Sciatic nerve (tissue), 2 donors: Measurements from ENCODE around the gene LAMB4. TPM values are rescaled to one million over a fixed set of nuclear protein-coding genes. Genes with fewer than 3 reads are reported as not detected.

Source experiments
- ATAC-seq: fragments of 200-7000 bp; cut with Tn5 transposase; one replicate; pipeline ENCODE4 v1.9.1; 2020; ENCODE audit warnings: mild to moderate bottlenecking, moderate library complexity
- DNase-seq: peaks from one replicate; pipeline ENCODE4 v3.0.0-alpha.2; 2020; ENCODE audit warnings: low spot score
- intact Hi-C: fragments of 100-400 bp; cut with DNase I; formaldehyde crosslinking; loops from one replicate; pipeline ENCODE4 v1.14.2; 2022
- total RNA-seq: library from RNA; stranded (reverse); fragmentation: NEBNext Ultra II Directional; extraction: Animal tissue kit (Norgen Biotek cat#: 25700); gene quantifications from one replicate; pipeline ENCODE4 v1.2.1, GENCODE V29; 2021
- donor health status: DM: no; HTN: no; CAD: no.
- donor health status: DM: no; HTN: no; CAD: no.

Gene LAMB4
- total RNA-seq, 1 donor from 2014 or later = 0.89 TPM

DNA sequence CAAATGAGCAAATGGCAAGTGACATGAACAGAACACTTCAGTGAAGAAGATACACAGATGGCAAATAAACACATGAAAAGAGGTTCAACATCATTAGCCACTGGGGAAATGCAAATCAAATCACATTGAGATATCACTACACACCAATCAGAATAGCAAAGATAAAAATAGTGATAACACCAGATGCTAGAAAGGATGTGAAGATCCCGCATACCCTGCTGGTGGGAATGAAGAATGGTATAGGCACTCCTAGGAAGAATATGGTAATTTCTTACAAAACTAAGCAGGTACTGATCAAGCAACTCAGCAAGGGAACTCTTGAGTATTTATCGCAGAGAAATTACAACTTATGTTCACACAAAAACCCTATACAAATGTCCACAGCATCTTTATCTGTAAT is 11.2 kb downstream of the LAMB4 start:
- ATAC-seq = no peak
- intact Hi-C loops = no loop called here
- DNase-seq = no peak

- DNase-seq (no peak), ATAC-seq (no peak)
- intact Hi-C loops = no loop called here
These were observed 15.9 kb downstream of the LAMB4 start for GRCh38 chr7:108114117-108114841.

DNA sequence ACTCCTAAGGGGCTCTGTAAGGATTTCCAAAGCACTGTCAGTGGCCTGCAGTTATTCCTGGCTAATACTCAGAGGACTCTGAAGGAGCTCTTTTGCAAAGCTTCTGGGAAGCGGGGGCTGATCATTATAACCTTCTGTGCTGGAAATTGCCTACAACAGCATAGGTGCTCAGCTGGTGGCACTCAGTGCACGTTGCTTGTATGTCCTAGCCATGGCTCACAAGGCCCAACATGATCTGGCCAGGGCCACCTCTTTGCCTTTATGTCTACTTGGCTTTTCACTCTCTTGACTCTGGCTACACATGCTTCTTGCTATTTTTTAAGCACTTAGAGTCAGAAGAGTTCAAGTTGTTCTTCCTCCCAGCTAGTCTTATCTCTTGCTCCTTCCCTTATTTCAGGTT is 17.5 kb downstream of the LAMB4 start:
- intact Hi-C loops = no loop called here
- DNase-seq = no peak
- no peak for ATAC-seq

GRCh38 chr7:108109221-108109908 is 20.8 kb downstream of the LAMB4 start:
- intact Hi-C loops = no loop called here
- ATAC-seq (peak; percentile 31), DNase-seq (no peak)

DNA sequence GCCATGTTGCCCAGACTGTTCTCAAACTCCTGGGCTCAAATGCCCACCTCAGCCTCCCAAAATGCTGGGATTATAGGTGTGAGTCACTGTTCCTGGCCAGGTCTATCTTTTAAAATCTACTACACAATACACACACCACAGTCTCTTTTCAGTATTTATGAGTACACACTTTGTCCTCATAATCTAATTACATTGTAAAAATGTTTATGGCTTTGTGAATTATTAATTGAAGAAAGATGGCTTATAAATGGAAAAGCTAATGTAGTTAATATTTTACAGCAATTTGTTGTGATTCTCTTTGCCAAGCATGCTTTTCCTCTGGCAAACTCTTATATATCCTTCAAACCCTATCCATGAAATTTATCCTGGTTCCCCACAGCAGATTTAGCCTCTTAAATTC is 22.0 kb downstream of the LAMB4 start:
- ATAC-seq (no peak), DNase-seq (no peak)
- intact Hi-C loops = no loop called here

- peak; percentile 92 for ATAC-seq
- intact Hi-C loops = no loop called here
These were observed 25.8 kb downstream of the LAMB4 start for GRCh38 chr7:108104324-108104723.

DNA sequence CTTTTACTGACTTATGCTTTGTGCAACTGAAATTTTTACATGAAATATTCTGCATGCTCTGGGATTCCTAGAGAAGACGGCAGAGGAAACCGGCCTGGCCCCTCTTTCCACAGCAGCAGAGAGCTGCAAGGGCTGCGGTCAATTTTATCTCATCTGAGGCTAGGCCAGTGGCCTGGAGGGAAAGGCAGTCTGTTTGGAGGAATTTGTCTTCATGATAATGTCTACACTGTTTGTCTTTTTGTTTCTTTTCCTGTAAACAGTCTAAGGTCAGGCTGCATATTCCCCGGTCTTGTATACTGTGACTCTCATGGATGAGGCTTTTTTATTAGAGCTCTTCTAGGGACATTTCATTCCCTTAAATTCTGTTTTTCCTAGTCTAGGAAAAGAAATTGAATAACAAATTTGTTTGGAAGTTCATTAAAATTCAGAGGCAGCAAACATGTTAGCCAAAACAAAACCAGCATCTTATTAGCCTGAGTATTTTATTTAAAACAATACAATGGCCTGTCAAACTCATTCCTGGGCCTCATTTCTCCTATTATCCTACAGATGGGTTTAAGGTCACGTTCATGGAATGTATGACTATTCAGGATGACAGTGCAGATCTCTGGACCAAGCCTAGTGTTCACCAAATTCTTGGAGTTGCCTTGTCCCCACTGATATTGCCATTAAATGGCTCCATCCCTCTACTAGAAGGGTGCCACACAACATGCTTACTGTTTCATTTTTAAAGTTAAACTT is 26.4 kb downstream of the LAMB4 start:
- DNase-seq (no peak), ATAC-seq (peak; percentile 4)
- intact Hi-C loops = no loop called here

More at GRCh38 chr7:108104324-108104723, 25.8 kb downstream of the LAMB4 start:
- DNase-seq = no peak

DNA sequence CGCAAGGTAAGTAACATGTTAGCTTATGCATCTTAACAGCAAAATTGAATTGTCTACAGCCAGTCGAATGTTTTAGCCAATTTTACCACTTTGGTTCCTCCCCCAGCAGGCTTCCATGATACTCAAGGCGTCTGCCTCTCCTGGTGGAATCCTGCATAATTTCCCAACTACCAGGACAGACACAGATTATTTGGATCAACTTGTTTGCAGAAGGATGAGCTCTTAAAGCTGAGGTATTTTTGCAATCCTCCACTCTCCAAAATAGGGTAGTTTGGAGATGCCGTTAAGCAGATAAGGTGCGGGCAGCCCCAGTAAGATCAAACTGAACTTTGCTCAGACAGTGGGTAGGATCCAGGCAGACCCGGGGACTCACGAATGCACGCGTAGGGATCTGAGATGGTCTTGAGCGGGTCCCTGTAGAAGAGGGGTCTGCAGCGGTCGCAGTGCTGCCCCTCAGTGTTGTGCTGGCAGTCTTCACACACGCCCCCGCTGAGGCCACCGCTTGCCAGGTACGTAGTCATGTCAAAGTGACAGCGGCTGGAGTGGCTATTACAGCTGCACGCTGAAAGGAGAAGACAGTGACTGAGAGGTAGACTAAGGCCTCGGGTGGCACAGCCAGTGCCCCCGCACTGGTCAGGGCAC is 27.4 kb downstream of the LAMB4 start:
- DNase-seq (no peak), ATAC-seq (no peak)
- intact Hi-C loops = no loop called here

DNA sequence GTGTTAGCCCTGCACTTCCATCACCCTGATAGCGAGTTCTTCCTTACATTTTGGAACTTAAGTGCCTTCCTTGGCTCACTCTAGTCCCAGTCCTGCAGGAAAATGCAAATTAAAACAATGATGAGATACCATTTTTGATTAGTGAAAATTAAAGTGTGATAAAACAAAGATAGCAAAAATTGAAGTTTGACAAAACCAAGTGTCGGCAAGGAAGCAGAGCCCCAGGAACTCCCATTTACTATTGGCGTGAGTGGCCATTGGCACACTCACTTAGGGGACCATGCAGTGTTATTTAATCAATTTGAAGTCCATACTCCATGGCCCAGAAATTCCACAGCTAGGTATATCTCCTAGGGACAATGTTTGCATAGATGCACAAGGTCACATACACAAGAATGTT is 28.4 kb downstream of the LAMB4 start:
- DNase-seq = no peak
- intact Hi-C loops = no loop called here
- ATAC-seq = no peak

DNA sequence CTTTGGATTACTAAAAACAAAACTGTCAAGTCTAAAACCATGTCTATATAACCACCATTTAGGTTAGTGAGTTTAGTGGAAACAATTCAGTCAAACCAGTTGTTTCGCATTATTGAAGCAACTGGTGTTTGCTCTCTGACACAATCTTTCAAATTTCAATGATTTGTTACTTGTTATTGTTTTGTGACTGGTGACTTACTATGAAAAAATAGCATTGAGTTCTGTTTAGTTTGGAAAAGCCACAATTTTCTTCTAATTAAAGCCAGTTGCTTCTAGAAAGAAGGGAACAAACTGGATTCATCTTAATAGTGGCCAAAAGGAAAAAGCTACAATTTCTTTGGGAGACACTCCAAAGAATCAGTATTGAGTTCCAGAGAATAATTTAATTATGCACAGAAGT is 30.4 kb downstream of the LAMB4 start:
- ATAC-seq = peak; percentile 45

GRCh38 chr7:108097703-108098102 is 32.5 kb downstream of the LAMB4 start:
- no peak for DNase-seq
- intact Hi-C loops = no loop called here
- ATAC-seq = no peak

More for the DNA sequence above, 30.4 kb downstream of the LAMB4 start:
- no peak for DNase-seq
- intact Hi-C loops = no loop called here

GRCh38 chr7:108096996-108097395 is 33.2 kb downstream of the LAMB4 start:
- intact Hi-C loops = no loop called here
- DNase-seq (no peak), ATAC-seq (no peak)

- intact Hi-C loops = no loop called here
- ATAC-seq (peak; percentile 73), DNase-seq (no peak)
These were observed 35.0 kb downstream of the LAMB4 start for GRCh38 chr7:108094933-108095710.

GRCh38 chr7:108094346-108094745 is 35.8 kb downstream of the LAMB4 start:
- ATAC-seq (peak; percentile 44), DNase-seq (no peak)
- intact Hi-C loops = no loop called here

DNA sequence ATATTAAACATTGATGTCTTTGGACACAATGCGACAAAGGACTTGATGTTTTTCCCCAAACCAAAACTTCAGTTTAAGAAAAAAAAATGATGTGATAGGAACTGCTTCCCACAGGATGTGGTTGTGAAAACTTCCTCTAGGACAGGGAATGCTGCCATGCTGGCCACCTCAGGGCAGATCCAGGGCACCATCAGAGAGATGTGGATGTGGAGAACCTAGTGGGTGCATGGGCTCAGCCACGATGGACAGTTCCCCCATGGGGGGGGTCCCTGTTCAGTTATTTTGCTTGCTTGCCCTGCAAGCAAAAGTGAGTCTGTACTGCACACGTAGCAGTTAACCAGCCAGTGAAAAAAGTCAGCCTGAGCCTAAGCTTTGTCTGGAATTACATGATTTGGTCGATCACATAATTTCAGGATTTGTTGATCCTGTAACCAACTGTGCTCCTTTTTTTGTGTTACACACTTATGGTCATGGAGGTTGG is 36.3 kb downstream of the LAMB4 start:
- intact Hi-C loops = no loop called here
- ATAC-seq (peak; percentile 65), DNase-seq (no peak)

- intact Hi-C loops = no loop called here
- DNase-seq (no peak), ATAC-seq (no peak)
These were observed 36.8 kb downstream of the LAMB4 start for GRCh38 chr7:108093341-108093740.

DNA sequence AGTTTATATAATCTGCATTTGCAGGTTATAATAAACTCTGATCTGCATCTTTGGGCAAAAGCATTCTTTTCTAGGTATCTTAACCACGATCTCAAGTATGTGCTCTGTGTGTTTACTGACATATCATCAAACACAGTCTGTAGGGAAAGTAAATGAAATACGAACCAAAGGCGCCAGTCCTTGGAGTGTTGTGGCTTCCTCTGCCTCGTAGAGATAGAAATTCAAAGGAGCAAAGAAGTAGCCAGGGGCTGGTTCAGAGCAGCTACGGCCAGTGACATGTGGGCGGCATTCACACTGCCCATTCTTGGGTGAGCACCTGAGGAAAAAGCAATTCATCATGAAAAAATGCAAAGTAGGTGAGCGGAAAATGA is 38.7 kb downstream of the LAMB4 start:
- ATAC-seq = no peak
- intact Hi-C loops = no loop called here
- DNase-seq = no peak

DNA sequence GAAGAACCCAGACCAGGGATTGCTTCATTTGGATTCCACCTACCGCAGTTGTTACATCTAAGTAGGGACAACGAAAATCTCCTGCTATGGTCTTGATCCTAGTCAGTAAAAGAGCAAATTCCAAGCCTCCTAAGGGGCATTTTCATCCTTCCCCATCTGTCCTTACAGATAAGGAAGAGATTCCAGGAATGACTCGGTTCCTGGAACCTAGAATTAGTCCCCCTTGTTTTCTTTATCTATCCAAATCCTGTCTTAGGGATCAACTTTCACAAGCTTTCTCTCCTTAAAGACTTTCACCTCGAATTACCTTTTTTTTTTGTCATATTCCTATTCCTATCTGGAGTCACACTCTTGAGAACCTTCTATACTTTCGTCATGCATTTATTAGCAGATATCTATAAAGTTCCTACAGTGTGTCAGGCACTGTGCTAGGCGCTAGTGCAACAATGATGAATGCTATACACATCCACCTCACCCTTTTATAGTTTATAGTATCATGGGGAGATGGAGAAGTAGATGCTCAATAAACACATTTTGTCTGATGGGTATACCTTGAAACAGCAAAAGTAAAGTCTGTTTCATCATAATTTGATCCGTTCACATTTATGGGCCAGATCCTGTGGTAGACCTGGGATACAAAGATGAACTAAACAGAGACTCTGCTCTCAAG is 39.2 kb downstream of the LAMB4 start:
- ATAC-seq (no peak), DNase-seq (no peak)
- intact Hi-C loops = no loop called here
